DOHH2 (cell line): Measurements from ENCODE around the gene BTBD18.
"Not testable (repeated sequence)": the region's sequence is repeated elsewhere in the genome, so short reads cannot be mapped to it uniquely, and the experiment has no call there.

Experiments used
- H3F3A ChIP-seq: fragments of 200-600 bp; sonication (generic), shearing (Covaris generic); 2 replicates; pipeline ENCODE4 v1.6.0; 2016; ENCODE audit warnings: antibody characterized with exemption, mild to moderate bottlenecking; ENCODE audit not compliant: control insufficient read depth, insufficient read depth
- H3K27ac ChIP-seq: fragments of 200-600 bp; sonication (generic); 2 replicates; pipeline ENCODE4 v1.5.1; 2014; ENCODE audit warnings: low read depth, mild to moderate bottlenecking, low read length, moderate library complexity
- H3K27me3 ChIP-seq: fragments of 200-600 bp; sonication (generic); 2 replicates; pipeline ENCODE4 v1.6.1; 2014; ENCODE audit warnings: mild to moderate bottlenecking, low read length, mixed read lengths; ENCODE audit not compliant: control insufficient read depth
- H3K36me3 ChIP-seq: fragments of 200-600 bp; sonication (generic); 2 replicates; pipeline ENCODE4 v1.6.1; 2014; ENCODE audit warnings: mild to moderate bottlenecking, low read length, moderate library complexity, mixed read lengths; ENCODE audit not compliant: control insufficient read depth
- H3K4me1 ChIP-seq: fragments of 200-600 bp; sonication (generic); 2 replicates; pipeline ENCODE4 v1.6.1; 2014; ENCODE audit warnings: mild to moderate bottlenecking, low read length, mixed read lengths; ENCODE audit not compliant: control insufficient read depth
- H3K4me2 ChIP-seq: fragments of 200-600 bp; sonication (generic); 2 replicates; pipeline ENCODE4 v1.6.0; 2014; ENCODE audit warnings: mild to moderate bottlenecking, low read length, moderate library complexity
- H3K4me3 ChIP-seq: fragments of 200-600 bp; sonication (generic); 2 replicates; pipeline ENCODE4 v1.5.1; 2014; ENCODE audit warnings: mild to moderate bottlenecking, low read length, mixed read lengths
- H3K79me2 ChIP-seq: fragments of 200-600 bp; sonication (generic); 2 replicates; pipeline ENCODE4 v1.6.1; 2014; ENCODE audit warnings: mild to moderate bottlenecking, low read length, mixed read lengths; ENCODE audit not compliant: control insufficient read depth
- H3K9me2 ChIP-seq: fragments of 200-600 bp; sonication (generic); replicated peaks from 2 replicates; pipeline ENCODE4 v1.6.1; 2014; ENCODE audit warnings: mild to moderate bottlenecking, low read length, mixed read lengths; ENCODE audit not compliant: control insufficient read depth
- H3K9me3 ChIP-seq: fragments of 200-600 bp; sonication (generic); 2 replicates; pipeline ENCODE4 v1.6.1; 2014; ENCODE audit warnings: antibody characterized with exemption, low read length, mixed read lengths; ENCODE audit not compliant: control insufficient read depth, insufficient read depth
- H4K20me1 ChIP-seq: fragments of 200-600 bp; sonication (generic); 2 replicates; pipeline ENCODE4 v1.6.0; 2014; ENCODE audit warnings: low read depth, mild to moderate bottlenecking, antibody characterized with exemption, low read length, moderate library complexity; ENCODE audit not compliant: control insufficient read depth, insufficient read depth
- EZH2phosphoT487 ChIP-seq: fragments of 200-600 bp; sonication (generic); IDR thresholded peaks from 2 replicates; pipeline ENCODE4 v1.6.1; 2017; ENCODE audit warnings: borderline replicate concordance, mild to moderate bottlenecking, antibody characterized with exemption, low read length, moderate library complexity, mixed read lengths
- TF ChIP-seq, protein P1 (sequence below): fragments of 200-600 bp; sonication (generic); IDR thresholded peaks from one replicate; pipeline ENCODE4 v1.5.1; 2014; ENCODE audit warnings: antibody characterized with exemption, mild to moderate bottlenecking, low read depth, low read length; ENCODE audit not compliant: poor library complexity, severe bottlenecking

BTBD18 gene

DNA sequence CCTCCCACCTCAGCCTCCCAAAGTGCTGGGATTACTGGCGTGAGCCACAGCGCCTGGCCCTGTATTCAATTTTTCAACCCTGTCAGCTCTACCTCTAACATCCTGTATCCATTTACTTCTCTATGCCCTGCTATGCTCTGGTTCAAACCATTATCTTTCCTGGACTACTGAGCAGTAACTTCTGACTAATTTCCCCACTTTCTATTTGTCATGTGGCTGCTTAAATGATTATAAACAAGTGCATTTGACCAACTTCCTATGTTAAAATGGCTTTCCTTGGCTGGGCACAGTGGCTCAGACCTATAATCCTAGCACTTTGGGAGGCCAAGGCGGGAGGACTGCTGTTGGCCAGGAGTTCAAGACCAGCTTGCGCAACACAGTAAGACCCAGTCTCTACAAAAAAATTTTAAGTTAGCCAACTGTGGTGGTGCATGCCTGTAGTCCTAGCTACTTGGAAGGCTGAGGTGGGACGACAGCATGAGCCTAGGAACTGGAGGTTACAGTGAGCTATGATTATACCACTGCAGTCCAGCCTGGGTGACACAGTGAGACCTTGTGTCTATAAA lies 41.7 kb downstream of the BTBD18 start:
- H3K27me3 ChIP-seq: no peaks in the 10 kb centered on the region
- H3F3A ChIP-seq: no peaks in the 10 kb centered on the region; the same call in 1 of the 2 replicates
- peaks cover 6% of the 10 kb centered on the region; the same call in 1 of the 2 replicates for H4K20me1 ChIP-seq
- H3K36me3 ChIP-seq: peaks cover 22% of the 10 kb centered on the region
- no peak overlapping the region for H3K27ac ChIP-seq
- peaks cover 26% of the 10 kb centered on the region for H3K4me1 ChIP-seq
- no peaks in the 10 kb centered on the region for H3K9me2 ChIP-seq
- no peak overlapping the region for H3K4me3 ChIP-seq
- no peaks in the 10 kb centered on the region for H3K9me3 ChIP-seq
- H3K4me2 ChIP-seq: no peak overlapping the region
- TF ChIP-seq, protein P1, sequence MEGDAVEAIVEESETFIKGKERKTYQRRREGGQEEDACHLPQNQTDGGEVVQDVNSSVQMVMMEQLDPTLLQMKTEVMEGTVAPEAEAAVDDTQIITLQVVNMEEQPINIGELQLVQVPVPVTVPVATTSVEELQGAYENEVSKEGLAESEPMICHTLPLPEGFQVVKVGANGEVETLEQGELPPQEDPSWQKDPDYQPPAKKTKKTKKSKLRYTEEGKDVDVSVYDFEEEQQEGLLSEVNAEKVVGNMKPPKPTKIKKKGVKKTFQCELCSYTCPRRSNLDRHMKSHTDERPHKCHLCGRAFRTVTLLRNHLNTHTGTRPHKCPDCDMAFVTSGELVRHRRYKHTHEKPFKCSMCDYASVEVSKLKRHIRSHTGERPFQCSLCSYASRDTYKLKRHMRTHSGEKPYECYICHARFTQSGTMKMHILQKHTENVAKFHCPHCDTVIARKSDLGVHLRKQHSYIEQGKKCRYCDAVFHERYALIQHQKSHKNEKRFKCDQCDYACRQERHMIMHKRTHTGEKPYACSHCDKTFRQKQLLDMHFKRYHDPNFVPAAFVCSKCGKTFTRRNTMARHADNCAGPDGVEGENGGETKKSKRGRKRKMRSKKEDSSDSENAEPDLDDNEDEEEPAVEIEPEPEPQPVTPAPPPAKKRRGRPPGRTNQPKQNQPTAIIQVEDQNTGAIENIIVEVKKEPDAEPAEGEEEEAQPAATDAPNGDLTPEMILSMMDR: no peak
- TF ChIP-seq EZH2phosphoT487: no peak
- H3K79me2 ChIP-seq: peaks cover 38% of the 10 kb centered on the region

DNA sequence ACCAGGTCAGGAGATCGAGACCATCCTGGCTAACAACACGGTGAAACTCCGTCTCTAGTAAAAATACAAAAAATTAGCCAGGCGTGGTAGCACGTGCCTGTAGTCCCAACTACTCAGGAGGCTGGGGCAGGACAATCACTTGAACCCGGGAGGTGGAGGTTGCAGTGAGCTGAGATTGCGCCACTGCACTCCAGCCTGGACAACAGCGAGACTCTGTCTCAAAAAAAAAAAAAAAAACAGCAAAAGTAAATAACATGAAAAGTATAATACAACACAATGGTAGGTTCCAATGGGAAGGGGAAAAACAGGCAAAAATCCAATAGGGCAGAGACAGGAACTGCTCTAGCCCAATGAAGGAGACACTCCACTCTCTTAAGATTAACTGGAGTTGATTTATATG lies 46.2 kb downstream of the BTBD18 start:
- not testable (repeated sequence) for H3F3A ChIP-seq, H3K9me2 ChIP-seq, H3K9me3 ChIP-seq, H3K4me3 ChIP-seq, H3K27me3 ChIP-seq, H3K4me2 ChIP-seq, H3K27ac ChIP-seq, H3K79me2 ChIP-seq, H4K20me1 ChIP-seq, H3K4me1 ChIP-seq
- peaks cover 37% of the 10 kb centered on the region for H3K36me3 ChIP-seq

DNA sequence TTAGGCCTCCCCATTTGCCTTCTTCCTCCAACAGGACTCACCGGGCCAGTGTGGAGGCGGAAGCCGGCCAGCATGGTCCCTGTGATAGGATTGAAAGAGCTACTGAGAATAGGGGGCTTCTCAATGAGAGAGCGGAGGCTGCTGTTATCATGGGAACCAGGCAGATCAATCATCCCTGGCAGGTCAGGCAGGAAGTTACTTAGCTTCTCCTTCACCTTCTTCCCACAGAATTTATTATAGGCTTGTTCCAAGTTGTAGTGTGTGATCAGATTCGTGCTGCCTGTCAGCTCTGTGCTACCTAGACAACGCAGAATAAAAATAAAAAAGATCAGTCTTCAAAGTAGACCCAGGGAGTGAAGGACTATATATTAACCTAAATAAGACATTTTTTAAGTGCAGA lies 46.7 kb downstream of the BTBD18 start:
- no peaks in the 10 kb centered on the region for H3K9me3 ChIP-seq
- TF ChIP-seq, protein P1: no peak
- TF ChIP-seq EZH2phosphoT487: no peak
- H3K27ac ChIP-seq: no peak overlapping the region
- no peak overlapping the region for H3K4me2 ChIP-seq
- H4K20me1 ChIP-seq: no peaks in the 10 kb centered on the region
- no peaks in the 10 kb centered on the region for H3K27me3 ChIP-seq
- no peaks in the 10 kb centered on the region for H3K4me1 ChIP-seq
- no peaks in the 10 kb centered on the region for H3K79me2 ChIP-seq
- H3K4me3 ChIP-seq: no peak overlapping the region
- no peaks in the 10 kb centered on the region for H3K9me2 ChIP-seq
- peaks cover 40% of the 10 kb centered on the region for H3K36me3 ChIP-seq
- H3F3A ChIP-seq: peaks cover 9% of the 10 kb centered on the region; the same call in 1 of the 2 replicates

DNA sequence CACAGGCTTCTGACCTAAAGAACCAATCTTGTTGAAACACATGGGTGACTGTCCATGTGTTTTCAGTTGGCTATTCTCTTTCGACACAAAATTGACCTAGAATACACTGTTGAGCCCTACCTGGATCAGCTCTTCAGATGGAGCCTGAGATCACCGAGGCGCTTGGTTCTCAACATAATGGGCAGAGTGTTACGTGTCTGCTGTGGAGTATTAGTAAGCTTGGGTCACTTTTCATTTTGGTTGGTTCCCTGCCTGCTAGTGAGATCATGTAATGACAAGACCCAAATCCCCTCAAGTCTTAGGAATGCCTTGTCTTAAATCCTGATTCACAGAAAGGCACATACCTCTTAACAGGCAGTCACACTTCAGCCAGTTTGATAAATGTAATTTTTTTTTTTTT lies 48.3 kb downstream of the BTBD18 start:
- H3K27ac ChIP-seq: no peak overlapping the region
- H3K27me3 ChIP-seq: no peaks in the 10 kb centered on the region
- no peak for TF ChIP-seq EZH2phosphoT487
- TF ChIP-seq, protein P1: no peak
- H3K4me2 ChIP-seq: no peak overlapping the region
- peaks cover 56% of the 10 kb centered on the region for H3K36me3 ChIP-seq
- H3K4me1 ChIP-seq: no peaks in the 10 kb centered on the region
- peaks cover 9% of the 10 kb centered on the region; the same call in 1 of the 2 replicates for H3F3A ChIP-seq
- H3K9me2 ChIP-seq: no peaks in the 10 kb centered on the region
- H3K9me3 ChIP-seq: no peaks in the 10 kb centered on the region
- no peak overlapping the region for H3K4me3 ChIP-seq
- H4K20me1 ChIP-seq: no peaks in the 10 kb centered on the region
- H3K79me2 ChIP-seq: no peaks in the 10 kb centered on the region
